HG03097 (cell line): Measurements from ENCODE around the gene SNX4.
"Not testable (repeated sequence)": the region's sequence is repeated elsewhere in the genome, so short reads cannot be mapped to it uniquely, and the experiment has no call there.

Experiments
- ATAC-seq: cut with Tn5 transposase; IDR thresholded peaks from one replicate; pipeline ENCODE4 v1.9.1; 2021; ENCODE audit not compliant: unreplicated experiment, low FRiP score

The SNX4 gene

GRCh38 chr3:125406070-125406469 lies 113.9 kb downstream of the SNX4 start:
- no peak for ATAC-seq

- not testable (repeated sequence) for ATAC-seq
These were observed 114.5 kb downstream of the SNX4 start for GRCh38 chr3:125405515-125405914.

- no peak for ATAC-seq
These were observed 116.2 kb downstream of the SNX4 start for GRCh38 chr3:125403789-125404188.

- ATAC-seq = no peak
These were observed 117.4 kb downstream of the SNX4 start for GRCh38 chr3:125402639-125403038.

- ATAC-seq = no peak
These were observed 118.6 kb downstream of the SNX4 start for GRCh38 chr3:125401402-125401801.

GRCh38 chr3:125398952-125399351 lies 121.0 kb downstream of the SNX4 start:
- ATAC-seq = no peak
